K562 (cell line): ENCODE data around the gene RPS17. TPM values are rescaled to one million over a fixed set of nuclear protein-coding genes. Genes with fewer than 3 reads are reported as not detected.

Experiments
- FOXK1 ChIP-seq: sonication (generic); formaldehyde crosslinking; IDR thresholded peaks from 2 replicates; pipeline ENCODE4 v1.8.0; 2022; ENCODE audit warnings: missing genetic modification reagents, mild to moderate bottlenecking, borderline replicate concordance
- IRF1 ChIP-seq: sonication (generic); formaldehyde crosslinking; IDR thresholded peaks from 2 replicates; pipeline ENCODE4 v1.8.0; 2022; ENCODE audit warnings: missing genetic modification reagents, mild to moderate bottlenecking, borderline replicate concordance
- JUN ChIP-seq, 2 experiments: sonication (generic) in 1 of 2; formaldehyde crosslinking in 1 of 2; IDR thresholded peaks; 2 replicates each; pipeline versions ENCODE4 v1.6.1 to v1.8.0; 2012 to 2022; ENCODE audit warnings: borderline replicate concordance in 2 of 2, mild to moderate bottlenecking in 2 of 2, improper control_type of control experiment in 1 of 2, low read depth in 1 of 2, low read length in 1 of 2, missing genetic modification reagents in 1 of 2
- JUND ChIP-seq, 2 experiments: IDR thresholded peaks; 2 replicates in 1 of 2; 3 replicates in 1 of 2; pipeline ENCODE4 v1.6.1; 2011; ENCODE audit warnings: borderline replicate concordance in 2 of 2, low read depth in 2 of 2, low read length in 2 of 2, improper control_type of control experiment in 1 of 2, missing biosample characterization in 1 of 2, missing genetic modification characterization in 1 of 2, missing genetic modification reagents in 1 of 2
- RNF2 ChIP-seq: sonication (generic); IDR thresholded peaks from 2 replicates; pipeline ENCODE4 v1.6.1; 2016
- SMARCE1 ChIP-seq: fragments of 450-650 bp; IDR thresholded peaks from 2 replicates; pipeline ENCODE4 v1.7.1; 2016; ENCODE audit warnings: mild to moderate bottlenecking
- TEAD1 ChIP-seq, 2 experiments: fragments of 450-650 bp in 1 of 2; sonication (generic) in 1 of 2; formaldehyde crosslinking; IDR thresholded peaks; 2 replicates each; pipeline versions ENCODE4 v1.4.0 to v1.8.0; 2020 to 2022; ENCODE audit warnings: mild to moderate bottlenecking in 2 of 2, missing genetic modification reagents in 1 of 2
- YBX1 ChIP-seq: fragments of 450-650 bp; IDR thresholded peaks from 2 replicates; pipeline ENCODE4 v1.7.1; 2016; ENCODE audit warnings: mild to moderate bottlenecking
- polyA plus RNA-seq, 8 experiments: library from polyadenylated mRNA; depleted of rRNA in 4 of 8; stranded (reverse) in 5 of 8; unstranded in 3 of 8; fragments of >200 nt; fragmentation: Nextera tagmentation in 2 of 8; fragmentation: Illumina TruSeq in 1 of 8; extraction: Ambion mirVana in 2 of 8; extraction: Trizol in 1 of 8; gene quantifications; 2 replicates each; pipeline versions ENCODE4 v1.2.1 to v1.2.3, GENCODE V29; 2011 to 2014; ENCODE audit warnings: inconsistent platforms in 1 of 8, missing spikeins in 1 of 8
- total RNA-seq, 7 experiments: library from RNA; depleted of rRNA in 6 of 7; stranded (reverse); fragments of >200 nt in 6 of 7; fragmentation: Illumina TruSeq in 2 of 7; extraction: Trizol in 2 of 7; gene quantifications; 2 replicates each; pipeline versions ENCODE4 v1.2.1 to v1.2.3, GENCODE V29; 2011 to 2021; ENCODE audit warnings: low replicate concordance in 1 of 7
- TF ChIP-seq, protein P1 (sequence below): sonication (generic); formaldehyde crosslinking; IDR thresholded peaks from 2 replicates; pipeline ENCODE4 v1.8.0; 2022; ENCODE audit warnings: mild to moderate bottlenecking, missing genetic modification reagents, borderline replicate concordance

The RPS17 gene
- total and polyA plus RNA-seq, 9 of the 15 experiments (the other 6 are each of a cell fraction or from before 2014, with no cell fraction given), result 1,988 to 6,515 (median 5,229) TPM

GRCh38 chr15:82540984-82541431, 751 bp upstream of the RPS17 start (continued):
- TF ChIP-seq, protein P1, sequence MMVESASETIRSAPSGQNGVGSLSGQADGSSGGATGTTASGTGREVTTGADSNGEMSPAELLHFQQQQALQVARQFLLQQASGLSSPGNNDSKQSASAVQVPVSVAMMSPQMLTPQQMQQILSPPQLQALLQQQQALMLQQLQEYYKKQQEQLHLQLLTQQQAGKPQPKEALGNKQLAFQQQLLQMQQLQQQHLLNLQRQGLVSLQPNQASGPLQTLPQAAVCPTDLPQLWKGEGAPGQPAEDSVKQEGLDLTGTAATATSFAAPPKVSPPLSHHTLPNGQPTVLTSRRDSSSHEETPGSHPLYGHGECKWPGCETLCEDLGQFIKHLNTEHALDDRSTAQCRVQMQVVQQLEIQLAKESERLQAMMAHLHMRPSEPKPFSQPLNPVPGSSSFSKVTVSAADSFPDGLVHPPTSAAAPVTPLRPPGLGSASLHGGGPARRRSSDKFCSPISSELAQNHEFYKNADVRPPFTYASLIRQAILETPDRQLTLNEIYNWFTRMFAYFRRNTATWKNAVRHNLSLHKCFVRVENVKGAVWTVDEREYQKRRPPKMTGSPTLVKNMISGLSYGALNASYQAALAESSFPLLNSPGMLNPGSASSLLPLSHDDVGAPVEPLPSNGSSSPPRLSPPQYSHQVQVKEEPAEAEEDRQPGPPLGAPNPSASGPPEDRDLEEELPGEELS (CRISPR knock-in tag), result peak; percentile 63; the same call in 1 of the 2 replicates
- TF ChIP-seq YBX1 (no peak), TEAD1 (CRISPR knock-in tag; IDR thresholded peaks at IDR 0.05) (no peak), JUN (IDR thresholded peaks at IDR 0.05; ENCODE audit: borderline replicate concordance, low read depth, low read length) (no peak), JUN (CRISPR knock-in tag; IDR thresholded peaks at IDR 0.05; ENCODE audit: borderline replicate concordance) (no peak), JUND (IDR thresholded peaks at IDR 0.05; ENCODE audit: borderline replicate concordance, low read depth, low read length) (peak; percentile 22; the same call in 1 of the 2 replicates), JUND (tag; IDR thresholded peaks at IDR 0.05; ENCODE audit: borderline replicate concordance, low read depth, low read length) (no peak), SMARCE1 (peak; percentile 60; the same call in 1 of the 2 replicates), IRF1 (CRISPR knock-in tag) (no peak), RNF2 (no peak), FOXK1 (0 out of 2 replicates have a peak, but pooled peaks have one; percentile 40)
